A549 treated with CORT108297 at 1 μM for 4 hours (cell line): ENCODE measurements around the gene ANKRD42. TPM values are rescaled to one million over a fixed set of nuclear protein-coding genes. Genes with fewer than 3 reads are reported as not detected.

Experiments used
- total RNA-seq: library from RNA; stranded (reverse); fragments of 200-300 nt; extraction: Qiagen RNA extraction; gene quantifications from 5 replicates; pipeline ENCODE4 v1.2.3, GENCODE V29; 2022

The ANKRD42 gene
- 7.5 to 9.9 TPM (median 9.1 TPM) in 5 replicates for total RNA-seq

DNA sequence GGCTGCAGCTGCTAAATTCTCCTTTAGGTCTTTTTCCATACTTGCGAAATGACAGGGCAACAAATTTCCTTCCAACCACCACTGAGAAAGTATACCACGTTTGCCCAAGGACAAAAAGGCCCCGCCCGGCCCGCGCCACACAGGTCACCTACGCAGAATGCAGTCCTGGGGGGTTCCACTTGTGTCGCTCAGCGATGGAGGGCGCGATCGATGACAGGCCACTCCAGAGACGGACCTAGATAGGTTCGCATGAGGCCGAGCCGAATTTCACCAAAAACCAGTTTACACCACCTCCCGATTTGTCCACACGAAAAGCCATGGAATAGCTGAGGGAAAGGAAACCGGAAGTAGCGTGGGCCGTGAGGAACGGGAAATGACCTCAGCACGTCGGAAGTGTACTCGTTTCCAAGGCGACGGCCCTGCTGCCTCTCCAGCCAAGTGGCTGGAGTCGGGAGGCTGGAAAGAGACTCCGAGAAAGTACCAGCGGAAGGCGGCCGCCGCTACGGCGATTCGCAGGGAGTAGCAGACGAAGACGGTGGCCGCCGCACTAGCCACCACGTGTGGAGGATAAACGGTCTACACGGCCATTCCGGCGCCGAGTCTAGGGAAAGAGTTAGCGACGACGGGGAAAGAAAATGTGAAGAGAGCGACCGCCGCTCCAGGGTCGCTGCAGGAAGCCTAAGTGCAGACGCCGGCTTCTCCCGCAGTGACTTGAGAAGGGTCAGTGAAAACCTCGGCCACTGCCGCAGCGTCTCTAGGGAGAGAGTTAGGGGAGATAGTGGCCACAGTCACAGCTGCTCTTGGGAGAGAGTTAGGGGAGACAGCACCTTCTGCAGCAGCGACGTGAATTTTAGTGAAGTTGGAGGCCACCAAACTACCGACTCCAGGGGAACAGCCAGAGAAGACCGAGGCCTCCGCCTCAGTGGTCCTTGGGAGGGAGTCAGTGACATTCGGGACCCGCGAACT lies at the start of gene ANKRD42:
TSS of gene ANKRD42 (plus strand) at position 398 of the 966 bp plus-strand sequence. CDS start 959 bp downstream, outside the sequence.

DNA sequence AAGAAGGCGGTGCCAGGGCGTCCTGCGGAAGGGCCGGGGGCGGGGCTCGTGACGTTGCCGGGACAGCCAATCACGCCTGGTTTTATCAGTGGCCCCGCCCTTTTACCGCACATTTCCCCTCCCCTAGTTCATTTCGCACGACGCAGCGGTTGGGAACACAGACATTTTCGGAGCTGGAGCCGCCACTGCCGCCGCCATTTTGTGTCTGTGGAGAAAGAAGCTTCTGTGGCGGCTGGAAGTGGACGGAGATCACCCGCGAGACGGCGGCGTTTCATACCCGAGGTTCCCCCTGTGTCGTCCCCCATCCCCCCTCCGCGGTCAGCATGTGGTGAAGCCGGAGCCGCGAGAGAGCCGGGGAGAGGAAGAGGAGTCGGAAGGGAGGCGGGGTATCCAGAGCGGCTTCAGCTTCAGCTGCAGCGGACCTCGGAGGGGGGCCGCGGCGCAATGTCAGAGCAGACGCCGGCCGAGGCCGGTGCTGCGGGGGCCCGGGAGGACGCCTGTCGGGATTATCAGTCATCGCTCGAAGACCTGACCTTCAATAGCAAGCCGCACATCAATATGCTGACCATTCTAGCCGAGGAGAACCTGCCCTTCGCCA lies 36.4 kb upstream of the ANKRD42 start, which contains the start of gene PCF11:
TSS of gene PCF11 (plus strand) at position 136 of the 598 bp plus-strand sequence. CDS start at position 445, 309 bp downstream.

DNA sequence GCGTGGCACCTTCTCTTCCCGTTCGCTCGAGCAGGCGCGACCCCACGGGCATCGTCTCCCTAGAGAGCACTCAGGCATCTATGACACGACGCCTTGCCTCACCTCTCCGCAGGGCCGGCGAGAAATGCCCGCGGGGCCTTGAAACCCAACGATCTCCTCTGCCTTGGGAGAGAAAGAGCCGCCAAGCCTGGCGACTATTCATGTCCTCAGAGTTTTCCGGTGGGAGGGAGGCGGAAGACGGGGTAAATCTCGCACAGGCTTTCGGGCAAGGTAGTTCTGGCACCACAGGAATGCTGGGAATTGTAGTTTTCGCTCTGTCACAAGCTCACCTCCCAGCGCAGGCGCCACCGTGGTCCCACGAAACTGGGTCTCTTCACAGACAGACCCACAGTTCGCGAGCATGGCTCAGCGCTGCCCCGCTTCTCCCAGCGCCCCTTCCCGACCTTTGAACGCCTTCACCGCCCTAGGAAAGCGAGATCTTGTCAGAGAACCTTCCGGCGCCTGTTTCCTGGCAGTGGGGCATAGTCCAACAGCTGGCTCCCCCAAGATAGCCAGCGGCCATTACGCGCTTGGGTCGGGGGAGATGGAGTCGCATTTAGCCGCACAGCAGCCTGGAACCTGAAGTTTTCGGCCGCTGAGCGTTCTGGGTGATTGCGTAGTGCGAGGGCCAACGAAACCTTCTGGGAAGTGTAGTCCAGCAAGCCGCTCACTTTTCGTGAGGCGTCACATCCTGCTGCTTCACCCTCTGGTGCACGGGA lies 92.4 kb downstream of the ANKRD42 start, which contains the start of gene CCDC90B:
TSS of gene CCDC90B (minus strand) at position 597 of the 758 bp plus-strand sequence. CDS start at position 202, 395 bp downstream.

Other genes starting within 250 kb of the ANKRD42 start
- gene RAB30, start 121.8 kb upstream of the ANKRD42 start, total RNA-seq, result 5.2 to 7.6 TPM (median 6.7 TPM) in 5 replicates
- gene PCF11, start 36.6 kb upstream of the ANKRD42 start, total RNA-seq, result 24.6 to 29.6 TPM (median 27.3 TPM) in 5 replicates
- gene CCDC90B, start 92.7 kb downstream of the ANKRD42 start, total RNA-seq, result 52.5 to 76.0 TPM (median 56.2 TPM) in 5 replicates